DND-41 (cell line): ENCODE data around the gene DNAJC30.

Experiments
- ATAC-seq: fragments of 200-7000 bp; cut with Tn5 transposase; 3 replicates; pipeline ENCODE4 v1.9.1; 2021; ENCODE audit warnings: low read depth; ENCODE audit not compliant: insufficient read depth
- DNase-seq: peaks from one replicate; pipeline ENCODE4 v3.0.0-alpha.2; 2020
- H2AFZ ChIP-seq: 2 replicates; pipeline ENCODE4 v1.6.0; 2012; ENCODE audit warnings: low read depth, low read length
- H3K27ac ChIP-seq: 2 replicates; pipeline ENCODE4 v1.5.1; 2012; ENCODE audit warnings: low read length, inconsistent platforms
- H3K27me3 ChIP-seq: fragments of 200-600 bp; sonication (generic); 2 replicates; pipeline ENCODE4 v1.6.0; 2012; ENCODE audit warnings: low read length, mild to moderate bottlenecking, inconsistent platforms; ENCODE audit not compliant: insufficient read depth, poor library complexity
- H3K36me3 ChIP-seq: 2 replicates; pipeline ENCODE4 v1.5.1; 2012; ENCODE audit warnings: low read length, inconsistent platforms; ENCODE audit not compliant: insufficient read depth
- H3K4me1 ChIP-seq: 2 replicates; pipeline ENCODE4 v1.5.1; 2012; ENCODE audit warnings: mild to moderate bottlenecking, low read length; ENCODE audit not compliant: insufficient read depth
- H3K4me2 ChIP-seq: 2 replicates; pipeline ENCODE4 v1.6.0; 2012; ENCODE audit warnings: mild to moderate bottlenecking, moderate library complexity, low read length, inconsistent platforms; ENCODE audit not compliant: insufficient read depth
- H3K4me3 ChIP-seq, 2 experiments: fragments of 200-600 bp in 1 of 2; shearing (Covaris generic) in 1 of 2; 2 replicates each; pipeline ENCODE4 v1.5.1; 2012 to 2016; ENCODE audit warnings: inconsistent platforms in 2 of 2, low read length in 2 of 2, mild to moderate bottlenecking in 2 of 2, low read depth in 1 of 2, moderate library complexity in 1 of 2
- H3K79me2 ChIP-seq: 2 replicates; pipeline ENCODE4 v1.6.0; 2012; ENCODE audit warnings: low read length, inconsistent platforms; ENCODE audit not compliant: insufficient read depth
- H3K9ac ChIP-seq: 2 replicates; pipeline ENCODE4 v1.6.0; 2012; ENCODE audit warnings: low read depth, mild to moderate bottlenecking, inconsistent platforms, low read length, moderate library complexity
- H3K9me3 ChIP-seq: 2 replicates; pipeline ENCODE4 v1.5.1; 2012; ENCODE audit warnings: low read length, moderate library complexity, mild to moderate bottlenecking, inconsistent platforms; ENCODE audit not compliant: insufficient read depth, severe bottlenecking
- H4K20me1 ChIP-seq: 2 replicates; pipeline ENCODE4 v1.6.0; 2012; ENCODE audit warnings: low read length; ENCODE audit not compliant: insufficient read depth
- CTCF ChIP-seq: IDR thresholded peaks from 2 replicates; pipeline ENCODE4 v1.5.1; 2012; ENCODE audit warnings: borderline replicate concordance, low read length, moderate library complexity, mild to moderate bottlenecking; ENCODE audit not compliant: poor library complexity, severe bottlenecking; ENCODE audit errors: extremely low read depth
- EZH2 ChIP-seq: IDR thresholded peaks from 3 replicates; pipeline ENCODE4 v1.6.1; 2012; ENCODE audit warnings: borderline replicate concordance, low read depth, mild to moderate bottlenecking, moderate library complexity, low read length, inconsistent platforms; ENCODE audit not compliant: severe bottlenecking

DNAJC30 gene

DNA sequence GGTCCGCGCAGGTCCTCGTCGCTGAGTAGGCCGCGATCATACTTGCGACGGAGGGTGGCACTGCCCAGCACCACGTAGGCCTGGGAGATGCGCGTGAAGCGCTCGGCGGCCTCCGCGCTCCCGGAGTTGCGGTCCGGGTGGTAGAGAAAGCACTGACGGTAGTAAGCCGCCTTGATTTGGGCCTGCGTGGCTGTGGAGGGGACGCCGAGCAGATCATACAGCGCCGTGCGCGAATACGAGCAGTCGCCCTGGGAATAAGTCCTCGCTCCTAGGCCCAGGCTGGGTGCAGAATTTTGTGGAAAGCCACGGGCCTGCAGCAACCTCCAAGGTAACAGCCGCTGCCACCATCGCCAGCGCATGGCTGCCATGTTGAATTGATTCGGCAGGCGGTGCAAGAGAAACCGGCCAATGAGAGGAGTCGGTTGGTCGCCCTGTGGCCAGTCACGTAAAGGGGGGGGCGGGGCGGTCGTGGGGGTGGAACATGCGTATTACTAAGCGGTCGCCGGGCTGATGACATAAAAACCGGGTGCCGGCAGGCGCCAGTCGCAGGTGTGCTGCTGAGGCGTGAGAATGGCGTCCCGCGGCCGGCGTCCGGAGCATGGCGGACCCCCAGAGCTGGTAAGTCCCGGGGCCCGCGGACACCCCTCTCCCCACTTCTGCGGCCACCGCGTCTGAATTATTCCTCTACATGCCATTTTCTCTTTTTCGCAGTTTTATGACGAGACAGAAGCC, at the start of gene DNAJC30, which contains the start of gene BUD23:
TSS of gene DNAJC30 (minus strand) at position 398 of the 732 bp plus-strand sequence. CDS start at position 368, 30 bp downstream.
TSS of gene BUD23 (plus strand) at position 542 of the 732 bp plus-strand sequence. CDS start at position 571, 29 bp downstream.
- no peak for TF ChIP-seq EZH2
- TF ChIP-seq CTCF: no peak
- DNase-seq (peak; percentile 97), ATAC-seq (peak; percentile 95)
- peaks cover 52% of the 10 kb centered on the region for H3K36me3 ChIP-seq
- H3K9ac ChIP-seq: peak within 1 kb of the TSS; percentile 90
- H3K27ac ChIP-seq: peak within 1 kb of the TSS; percentile 84
- H3K27me3 ChIP-seq: no peaks in the 10 kb centered on the region
- peak within 1 kb of the TSS; percentile 79 to 98 for H3K4me3 ChIP-seq
- peak within 1 kb of the TSS; percentile 93 for H2AFZ ChIP-seq
- H3K9me3 ChIP-seq: no peaks in the 10 kb centered on the region
- peaks cover 82% of the 10 kb centered on the region for H3K79me2 ChIP-seq
- peak within 1 kb of the TSS; percentile 99 for H3K4me2 ChIP-seq
- peaks cover 38% of the 10 kb centered on the region for H4K20me1 ChIP-seq
- H3K4me1 ChIP-seq: peaks cover 40% of the 10 kb centered on the region

DNA sequence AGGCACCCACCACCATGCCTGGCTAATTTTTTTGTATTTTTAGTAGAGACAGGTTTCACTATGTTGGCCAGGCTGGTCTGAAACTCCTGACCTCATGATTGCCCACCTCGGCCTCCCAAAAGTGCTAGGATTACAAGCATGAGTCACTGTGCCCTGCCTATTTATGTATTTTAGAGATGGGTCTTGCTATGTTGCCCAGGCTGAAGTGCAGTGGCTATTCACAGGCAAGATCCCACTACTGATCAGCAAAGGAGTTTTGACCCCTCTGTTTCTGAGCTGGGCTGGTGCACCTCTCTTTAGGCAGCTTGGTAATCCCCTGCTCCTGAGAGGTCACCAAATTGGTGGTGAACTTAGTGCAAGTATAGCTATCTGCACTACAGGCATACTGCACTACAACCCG, 49.1 kb upstream of the DNAJC30 start:
- DNase-seq (no peak), ATAC-seq (no peak)
- Histone ChIP-seq H3K4me1 (peaks cover 12% of the 10 kb centered on the region), H3K9ac (no peak overlapping the region), H3K27ac (no peak overlapping the region), H3K36me3 (peaks cover 16% of the 10 kb centered on the region), H3K4me3 (no peak overlapping the region), H3K79me2 (peaks cover 5% of the 10 kb centered on the region), H3K9me3 (no peaks in the 10 kb centered on the region), H2AFZ (no peak overlapping the region), H4K20me1 (peaks cover 14% of the 10 kb centered on the region), H3K4me2 (no peak overlapping the region), H3K27me3 (no peaks in the 10 kb centered on the region)
- no peak for TF ChIP-seq EZH2
- TF ChIP-seq CTCF: no peak

- no peaks in the 10 kb centered on the region for H3K9me3 ChIP-seq
- no peaks in the 10 kb centered on the region for H3K27me3 ChIP-seq
- no peak overlapping the region for H3K4me2 ChIP-seq
- TF ChIP-seq CTCF (no peak), EZH2 (no peak)
- H3K9ac ChIP-seq: no peak overlapping the region
- no peaks in the 10 kb centered on the region for H3K36me3 ChIP-seq
- ATAC-seq: no peak
- H2AFZ ChIP-seq: no peak overlapping the region
- H3K4me3 ChIP-seq: no peak overlapping the region
- no peak for DNase-seq
- H3K79me2 ChIP-seq: no peaks in the 10 kb centered on the region
- no peaks in the 10 kb centered on the region for H4K20me1 ChIP-seq
- H3K4me1 ChIP-seq: peaks cover 7% of the 10 kb centered on the region
- H3K27ac ChIP-seq: no peak overlapping the region
Observed at GRCh38 chr7:73730485-73730884, 47.2 kb upstream of the DNAJC30 start.
